Smooth muscle cell (in vitro differentiated cells): ENCODE results near the gene CSTPP1. TPM values are rescaled to one million over a fixed set of nuclear protein-coding genes. Genes with fewer than 3 reads are reported as not detected.
A peak's percentile ranks its signal among the peaks of the same experiment; 100 is the strongest.

Experiments
- DNase-seq: peaks from one replicate; lab custom pipeline; 2025; ENCODE audit not compliant: unreplicated experiment; lab: John Stamatoyannopoulos, UW
- H2AFZ ChIP-seq: fragments of 200-600 bp; sonication (generic); 2 replicates; pipeline ENCODE4 v1.6.0; 2016; ENCODE audit warnings: antibody characterized with exemption, low read depth, mild to moderate bottlenecking
- H3F3A ChIP-seq: fragments of 200-600 bp; sonication (generic); 2 replicates; pipeline ENCODE4 v1.6.0; 2017; ENCODE audit warnings: antibody characterized with exemption, low read depth
- H3K27ac ChIP-seq: fragments of 200-600 bp; sonication (generic); 2 replicates; pipeline ENCODE4 v1.5.1; 2016; ENCODE audit warnings: low read depth, mild to moderate bottlenecking
- H3K27me3 ChIP-seq: fragments of 200-600 bp; sonication (generic); 2 replicates; pipeline ENCODE4 v1.6.1; 2016; ENCODE audit warnings: low read depth, mild to moderate bottlenecking
- H3K36me3 ChIP-seq: fragments of 200-600 bp; sonication (generic); 2 replicates; pipeline ENCODE4 v1.5.1; 2016; ENCODE audit warnings: low read depth
- H3K4me1 ChIP-seq: fragments of 200-600 bp; sonication (generic); 2 replicates; pipeline ENCODE4 v1.5.1; 2016; ENCODE audit warnings: low read depth
- H3K4me2 ChIP-seq: fragments of 200-600 bp; sonication (generic); 2 replicates; pipeline ENCODE4 v1.6.0; 2016; ENCODE audit warnings: mild to moderate bottlenecking
- H3K4me3 ChIP-seq: fragments of 200-600 bp; sonication (generic); 2 replicates; pipeline ENCODE4 v1.5.1; 2016; ENCODE audit warnings: mild to moderate bottlenecking
- H3K79me2 ChIP-seq: fragments of 200-600 bp; sonication (generic); 2 replicates; pipeline ENCODE4 v1.6.0; 2016; ENCODE audit warnings: low read depth, mild to moderate bottlenecking
- H3K9ac ChIP-seq: fragments of 200-600 bp; sonication (generic); 2 replicates; pipeline ENCODE4 v1.6.0; 2016; ENCODE audit warnings: low read depth
- H3K9me3 ChIP-seq: fragments of 200-600 bp; sonication (generic); replicated peaks from 2 replicates; pipeline ENCODE4 v1.5.1; 2016; ENCODE audit warnings: low read depth
- H4K20me1 ChIP-seq: fragments of 200-600 bp; sonication (generic); 2 replicates; pipeline ENCODE4 v1.6.0; 2016; ENCODE audit warnings: low read depth
- WGBS: methylation state at CpG from one replicate; pipeline ENCODE4 v1.1.7; 2016; ENCODE audit warnings: low lambda C conversion rate; 5-methylcytosine and 5-hydroxymethylcytosine counted together
- polyA plus RNA-seq: library from polyadenylated mRNA; unstranded; fragments of >200 nt; fragmentation: Nextera tagmentation; extraction: Ambion mirVana; gene quantifications from 2 replicates; pipeline ENCODE4 v1.2.1, GENCODE V29; 2016
- total RNA-seq: library from RNA; depleted of rRNA; stranded (reverse); fragments of >200 nt; gene quantifications from 2 replicates; pipeline ENCODE4 v1.2.3, GENCODE V29; 2014
- TF ChIP-seq, protein P1 (sequence below): fragments of 200-600 bp; sonication (generic); IDR thresholded peaks from 2 replicates; pipeline ENCODE4 v1.5.1; 2017; ENCODE audit warnings: borderline replicate concordance, mild to moderate bottlenecking, antibody characterized with exemption; ENCODE audit not compliant: insufficient read depth, poor library complexity, severe bottlenecking

Gene CSTPP1
- total and polyA plus RNA-seq, 2 experiments from 2014 or later: 37.4 to 44.8 TPM

DNA sequence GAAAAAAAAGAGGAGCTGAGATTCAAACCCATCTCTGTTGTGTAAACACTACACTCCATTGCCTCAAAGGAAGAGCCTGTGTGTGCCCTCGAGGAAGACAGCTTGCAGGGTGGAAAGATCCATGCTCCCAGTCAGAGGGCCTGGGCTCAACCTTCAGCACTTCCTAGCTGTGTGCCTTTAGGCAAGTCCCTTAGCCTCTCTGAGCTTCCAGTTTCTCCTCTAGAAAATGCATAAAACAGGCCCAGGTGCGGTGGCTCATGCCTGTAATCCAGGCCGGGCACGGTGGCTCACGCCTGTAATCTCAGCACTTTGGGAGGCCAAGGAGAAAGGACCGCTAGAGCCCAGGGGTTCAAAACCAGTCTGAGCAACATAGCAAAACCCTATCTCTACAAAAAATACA, 244.7 kb downstream of the CSTPP1 start:
- Histone ChIP-seq H3K9me3 (no peaks in the 10 kb centered on the region), H3K4me2 (no peak overlapping the region), H2AFZ (no peak overlapping the region), H3K4me1 (peaks cover 10% of the 10 kb centered on the region), H3K4me3 (no peak overlapping the region), H3K79me2 (peaks cover 11% of the 10 kb centered on the region), H3K9ac (no peak overlapping the region), H3K27ac (no peak overlapping the region), H3F3A (peaks cover 6% of the 10 kb centered on the region), H3K36me3 (no peaks in the 10 kb centered on the region), H3K27me3 (no peaks in the 10 kb centered on the region), H4K20me1 (no peaks in the 10 kb centered on the region)
- TF ChIP-seq, protein P1, sequence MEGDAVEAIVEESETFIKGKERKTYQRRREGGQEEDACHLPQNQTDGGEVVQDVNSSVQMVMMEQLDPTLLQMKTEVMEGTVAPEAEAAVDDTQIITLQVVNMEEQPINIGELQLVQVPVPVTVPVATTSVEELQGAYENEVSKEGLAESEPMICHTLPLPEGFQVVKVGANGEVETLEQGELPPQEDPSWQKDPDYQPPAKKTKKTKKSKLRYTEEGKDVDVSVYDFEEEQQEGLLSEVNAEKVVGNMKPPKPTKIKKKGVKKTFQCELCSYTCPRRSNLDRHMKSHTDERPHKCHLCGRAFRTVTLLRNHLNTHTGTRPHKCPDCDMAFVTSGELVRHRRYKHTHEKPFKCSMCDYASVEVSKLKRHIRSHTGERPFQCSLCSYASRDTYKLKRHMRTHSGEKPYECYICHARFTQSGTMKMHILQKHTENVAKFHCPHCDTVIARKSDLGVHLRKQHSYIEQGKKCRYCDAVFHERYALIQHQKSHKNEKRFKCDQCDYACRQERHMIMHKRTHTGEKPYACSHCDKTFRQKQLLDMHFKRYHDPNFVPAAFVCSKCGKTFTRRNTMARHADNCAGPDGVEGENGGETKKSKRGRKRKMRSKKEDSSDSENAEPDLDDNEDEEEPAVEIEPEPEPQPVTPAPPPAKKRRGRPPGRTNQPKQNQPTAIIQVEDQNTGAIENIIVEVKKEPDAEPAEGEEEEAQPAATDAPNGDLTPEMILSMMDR: no peak
- DNase-seq: no peak
- 84% methylated on average over 6 of the region's 6 CpGs for WGBS

DNA sequence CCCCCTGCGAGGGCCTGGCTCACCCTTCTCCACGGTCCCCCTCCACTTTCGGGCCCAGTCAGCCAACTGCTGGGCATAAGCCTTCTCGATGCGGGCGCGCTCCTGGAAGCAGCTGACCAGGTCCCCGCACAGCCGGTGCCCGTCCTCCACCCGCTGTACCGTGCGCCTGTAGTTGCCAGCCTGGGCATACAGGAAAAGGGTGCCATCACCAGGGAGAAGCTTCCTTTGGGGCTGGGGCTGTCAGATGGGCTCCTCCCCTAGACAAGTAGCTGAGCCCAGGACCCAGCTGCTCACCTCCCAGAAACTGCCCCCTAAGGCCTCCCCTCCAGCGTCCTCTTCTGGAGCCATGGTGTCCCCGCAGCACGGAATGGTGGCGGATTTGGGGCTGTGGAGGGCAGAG, 245.8 kb downstream of the CSTPP1 start:
- Histone ChIP-seq H3K9me3 (no peaks in the 10 kb centered on the region), H3K4me1 (peaks cover 10% of the 10 kb centered on the region), H3F3A (peaks cover 14% of the 10 kb centered on the region), H2AFZ (no peak overlapping the region), H3K4me2 (no peak overlapping the region), H3K27ac (no peak overlapping the region), H3K4me3 (no peak overlapping the region), H3K27me3 (no peaks in the 10 kb centered on the region), H4K20me1 (no peaks in the 10 kb centered on the region), H3K79me2 (peaks cover 9% of the 10 kb centered on the region), H3K36me3 (no peaks in the 10 kb centered on the region), H3K9ac (no peak overlapping the region)
- no peak for DNase-seq
- TF ChIP-seq, protein P1: no peak
- WGBS: 96% methylated on average over 17 of the region's 17 CpGs

DNA sequence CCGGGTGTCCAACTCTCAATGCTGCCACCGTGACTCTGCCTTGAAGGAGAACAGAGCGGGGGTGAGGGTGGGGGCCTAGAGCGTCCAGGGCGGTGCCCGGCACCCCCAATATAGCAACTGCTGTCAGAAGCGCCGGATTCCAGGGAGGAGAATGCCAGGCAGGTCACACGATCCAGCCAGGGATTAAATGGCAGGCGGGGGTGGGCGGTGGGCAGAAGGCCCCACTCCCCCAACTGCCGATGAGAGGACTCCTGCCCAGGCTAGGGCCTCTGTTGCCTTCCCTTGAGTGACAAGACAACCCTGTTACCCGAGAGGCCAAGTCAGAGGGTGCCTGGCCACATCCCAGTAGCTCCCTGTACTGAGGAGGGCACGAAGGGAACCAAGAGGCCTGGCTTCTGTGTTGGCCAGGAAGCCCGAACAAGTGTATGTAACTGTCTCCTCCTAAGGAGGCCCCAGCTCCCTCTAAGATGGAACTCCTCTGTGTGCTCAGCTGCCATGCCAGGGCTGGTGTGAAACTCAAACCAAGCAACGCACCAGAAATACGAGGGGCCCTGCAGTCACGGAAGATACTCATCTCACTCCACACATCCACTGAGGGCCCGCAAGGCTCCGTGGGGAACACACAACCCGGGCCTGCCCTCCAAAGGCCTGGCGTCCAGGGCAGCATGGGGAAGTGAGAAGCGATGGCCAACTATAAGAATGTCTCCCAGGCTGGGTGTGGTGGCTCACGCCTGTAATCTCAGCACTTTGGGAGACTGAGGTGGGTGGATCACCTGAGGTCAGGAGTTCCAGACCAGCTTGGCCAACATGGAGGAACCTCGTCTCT, 246.7 kb downstream of the CSTPP1 start:
- Histone ChIP-seq H3K4me1 (peaks cover 10% of the 10 kb centered on the region), H3K9ac (no peak overlapping the region), H3K4me2 (no peak overlapping the region), H3K79me2 (peaks cover 9% of the 10 kb centered on the region), H3K9me3 (no peaks in the 10 kb centered on the region), H3K4me3 (no peak overlapping the region), H3K27ac (no peak overlapping the region), H3K27me3 (no peaks in the 10 kb centered on the region), H3F3A (peaks cover 16% of the 10 kb centered on the region), H4K20me1 (no peaks in the 10 kb centered on the region), H3K36me3 (no peaks in the 10 kb centered on the region), H2AFZ (no peak overlapping the region)
- DNase-seq: no peak
- WGBS: 95% methylated on average over 21 of the region's 25 CpGs
- TF ChIP-seq, protein P1: no peak

DNA sequence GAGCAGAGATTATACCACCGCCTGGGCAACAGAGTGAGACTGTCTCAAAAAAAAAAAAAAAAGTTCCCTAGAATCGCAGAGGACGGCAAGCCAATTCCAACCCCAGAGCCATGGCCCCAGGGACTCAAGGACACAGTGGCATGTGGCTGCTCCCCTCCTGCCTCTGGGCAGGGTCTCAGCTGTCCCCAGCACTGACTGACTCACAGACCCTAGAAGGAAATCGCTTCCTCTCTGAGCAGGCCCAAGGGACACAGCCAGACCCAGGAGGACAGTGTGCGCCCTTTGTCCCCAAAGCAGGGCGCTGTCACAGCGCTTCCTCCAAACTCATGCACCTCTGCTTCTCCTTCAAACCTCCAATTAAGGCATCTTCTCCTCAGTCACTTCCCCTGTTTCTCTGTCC, 247.4 kb downstream of the CSTPP1 start:
- no peak for DNase-seq
- H3K4me2 ChIP-seq: no peak overlapping the region
- peaks cover 16% of the 10 kb centered on the region for H3F3A ChIP-seq
- H2AFZ ChIP-seq: no peak overlapping the region
- H4K20me1 ChIP-seq: no peaks in the 10 kb centered on the region
- TF ChIP-seq, protein P1: no peak
- H3K27me3 ChIP-seq: no peaks in the 10 kb centered on the region
- peaks cover 9% of the 10 kb centered on the region for H3K79me2 ChIP-seq
- WGBS: 91% methylated on average over 7 of the region's 7 CpGs
- H3K36me3 ChIP-seq: no peaks in the 10 kb centered on the region
- H3K4me1 ChIP-seq: peaks cover 10% of the 10 kb centered on the region
- H3K27ac ChIP-seq: peak overlapping the region; percentile 75
- H3K9ac ChIP-seq: no peak overlapping the region
- no peaks in the 10 kb centered on the region for H3K9me3 ChIP-seq
- H3K4me3 ChIP-seq: no peak overlapping the region
